RWPE2 (cell line): Measurements from ENCODE around the gene SGPL1.
A peak's percentile ranks its signal among the peaks of the same experiment; 100 is the strongest.

Experiments used
- ATAC-seq: fragments of 200-7000 bp; cut with Tn5 transposase; 3 replicates; pipeline ENCODE4 v1.9.1; 2021; ENCODE audit warnings: low read depth
- DNase-seq: peaks from one replicate; pipeline ENCODE4 v3.0.0-alpha.2; 2020; ENCODE audit warnings: low spot score
- H3K27ac ChIP-seq: fragments of 450-650 bp; 2 replicates; pipeline ENCODE4 v1.5.1; 2017; ENCODE audit warnings: mild to moderate bottlenecking; ENCODE audit not compliant: poor library complexity, severe bottlenecking
- H3K27me3 ChIP-seq: fragments of 250-450 bp; sonication (Bioruptor Pico); 2 replicates; pipeline ENCODE4 v1.5.1; 2021; ENCODE audit warnings: mild to moderate bottlenecking, moderate library complexity; ENCODE audit not compliant: insufficient read depth, poor library complexity, severe bottlenecking
- H3K36me3 ChIP-seq: fragments of 250-450 bp; sonication (Bioruptor Pico); 2 replicates; pipeline ENCODE4 v1.5.1; 2020; ENCODE audit warnings: low read depth, mild to moderate bottlenecking, moderate library complexity
- H3K4me1 ChIP-seq: fragments of 250-450 bp; sonication (Bioruptor Pico); 2 replicates; pipeline ENCODE4 v1.5.1; 2021; ENCODE audit warnings: mild to moderate bottlenecking, moderate library complexity; ENCODE audit not compliant: insufficient read depth, poor library complexity, severe bottlenecking
- H3K4me3 ChIP-seq: fragments of 250-450 bp; sonication (Bioruptor Pico); 2 replicates; pipeline ENCODE4 v1.5.1; 2021; ENCODE audit warnings: mild to moderate bottlenecking, moderate library complexity; ENCODE audit not compliant: severe bottlenecking
- H3K9me3 ChIP-seq: fragments of 250-450 bp; sonication (Bioruptor Pico); 2 replicates; pipeline ENCODE4 v1.5.1; 2021; ENCODE audit warnings: mild to moderate bottlenecking, moderate library complexity; ENCODE audit not compliant: severe bottlenecking
- CTCF ChIP-seq: fragments of 450-650 bp; IDR thresholded peaks from one replicate; pipeline ENCODE4 v1.5.1; 2017; ENCODE audit warnings: mild to moderate bottlenecking, moderate library complexity; ENCODE audit not compliant: poor library complexity, severe bottlenecking

Gene SGPL1

GRCh38 chr10:70827086-70827757 lies 11.5 kb downstream of the SGPL1 start:
- no peaks in the 10 kb centered on the region for H3K27me3 ChIP-seq
- ATAC-seq (peak; percentile 59), DNase-seq (no peak)
- no peaks in the 10 kb centered on the region for H3K9me3 ChIP-seq
- TF ChIP-seq CTCF, result no peak
- H3K4me3 ChIP-seq, result no peak overlapping the region
- peaks cover 35% of the 10 kb centered on the region for H3K4me1 ChIP-seq
- H3K27ac ChIP-seq, result peak overlapping the region; percentile 31
- peaks cover 41% of the 10 kb centered on the region for H3K36me3 ChIP-seq

DNA sequence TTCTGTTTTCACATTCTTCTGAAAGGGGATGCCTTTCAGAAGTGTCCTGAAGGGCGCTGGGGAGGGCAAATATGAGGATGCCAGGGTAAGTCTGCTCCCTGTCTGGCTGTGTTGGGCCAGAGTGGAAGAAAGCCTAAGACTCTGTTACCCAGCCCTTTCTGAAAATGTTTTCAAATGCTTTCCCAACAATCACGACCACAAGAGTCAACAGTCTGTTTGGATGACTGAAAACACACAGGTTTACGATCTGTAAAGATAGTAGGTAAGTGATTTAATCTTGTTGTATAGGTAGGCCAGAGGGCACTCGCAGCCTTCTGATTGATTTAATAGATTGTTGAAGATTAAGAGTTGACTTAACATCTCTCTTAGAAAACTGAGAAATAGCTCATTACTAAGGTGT lies 13.2 kb downstream of the SGPL1 start:
- DNase-seq (no peak), ATAC-seq (0 out of 3 replicates have a peak, but pooled peaks have one; percentile 19)
- Histone ChIP-seq H3K36me3 (peaks cover 38% of the 10 kb centered on the region), H3K4me3 (no peak overlapping the region), H3K27me3 (no peaks in the 10 kb centered on the region), H3K27ac (peak overlapping the region; percentile 48), H3K4me1 (peaks cover 51% of the 10 kb centered on the region), H3K9me3 (no peaks in the 10 kb centered on the region)
- no peak for TF ChIP-seq CTCF

GRCh38 chr10:70829543-70829942 lies 13.8 kb downstream of the SGPL1 start:
- ATAC-seq (no peak), DNase-seq (no peak)
- peaks cover 51% of the 10 kb centered on the region for H3K4me1 ChIP-seq
- no peak overlapping the region for H3K4me3 ChIP-seq
- H3K36me3 ChIP-seq, result peaks cover 44% of the 10 kb centered on the region
- no peaks in the 10 kb centered on the region for H3K27me3 ChIP-seq
- no peak for TF ChIP-seq CTCF
- peak overlapping the region; percentile 48 for H3K27ac ChIP-seq
- no peaks in the 10 kb centered on the region for H3K9me3 ChIP-seq

- H3K27ac ChIP-seq, result peak overlapping the region; percentile 48
- peaks cover 50% of the 10 kb centered on the region for H3K36me3 ChIP-seq
- no peaks in the 10 kb centered on the region for H3K27me3 ChIP-seq
- ATAC-seq (peak; percentile 66), DNase-seq (no peak)
- no peaks in the 10 kb centered on the region for H3K9me3 ChIP-seq
- H3K4me3 ChIP-seq, result no peak overlapping the region
- no peak for TF ChIP-seq CTCF
- H3K4me1 ChIP-seq, result peaks cover 51% of the 10 kb centered on the region
Observed at GRCh38 chr10:70830164-70830563, 14.4 kb downstream of the SGPL1 start.

DNA sequence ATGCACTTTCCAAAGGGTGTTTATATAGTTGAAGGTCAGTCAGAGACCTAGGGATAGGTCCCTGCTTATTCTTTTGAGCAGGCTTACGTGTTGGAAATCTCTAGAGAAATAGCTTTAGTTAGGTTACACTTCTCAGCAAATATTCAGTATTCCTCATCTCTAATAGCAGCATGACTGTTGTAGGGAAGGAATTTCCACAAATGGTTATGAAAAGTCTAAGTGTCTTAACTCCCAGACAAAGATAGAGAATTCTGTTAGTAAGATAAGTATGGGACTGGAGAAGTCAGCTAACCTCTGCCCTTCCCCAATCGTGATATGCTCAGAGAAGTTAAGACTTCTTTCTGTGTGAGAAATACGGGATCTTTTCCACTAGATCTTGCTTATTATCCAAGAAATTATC lies 16.5 kb downstream of the SGPL1 start:
- H3K4me1 ChIP-seq, result peaks cover 40% of the 10 kb centered on the region
- DNase-seq (no peak), ATAC-seq (no peak)
- no peaks in the 10 kb centered on the region for H3K27me3 ChIP-seq
- no peak overlapping the region for H3K4me3 ChIP-seq
- no peaks in the 10 kb centered on the region for H3K9me3 ChIP-seq
- H3K36me3 ChIP-seq, result peaks cover 44% of the 10 kb centered on the region
- no peak for TF ChIP-seq CTCF
- peak overlapping the region; percentile 68 for H3K27ac ChIP-seq
